DMS153 treated with DMSO at 0.1 percent for 48 hours (cell line): ENCODE results near the gene OR56B4.
"Not testable (repeated sequence)": the region's sequence is repeated elsewhere in the genome, so short reads cannot be mapped to it uniquely, and the experiment has no call there.

ENCODE experiments used
- DNase-seq: peaks from one replicate; lab custom pipeline; 2025; ENCODE audit not compliant: unreplicated experiment; lab: John Stamatoyannopoulos, UW

OR56B4 gene, protein sequence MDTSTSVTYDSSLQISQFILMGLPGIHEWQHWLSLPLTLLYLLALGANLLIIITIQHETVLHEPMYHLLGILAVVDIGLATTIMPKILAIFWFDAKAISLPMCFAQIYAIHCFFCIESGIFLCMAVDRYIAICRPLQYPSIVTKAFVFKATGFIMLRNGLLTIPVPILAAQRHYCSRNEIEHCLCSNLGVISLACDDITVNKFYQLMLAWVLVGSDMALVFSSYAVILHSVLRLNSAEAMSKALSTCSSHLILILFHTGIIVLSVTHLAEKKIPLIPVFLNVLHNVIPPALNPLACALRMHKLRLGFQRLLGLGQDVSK

DNA sequence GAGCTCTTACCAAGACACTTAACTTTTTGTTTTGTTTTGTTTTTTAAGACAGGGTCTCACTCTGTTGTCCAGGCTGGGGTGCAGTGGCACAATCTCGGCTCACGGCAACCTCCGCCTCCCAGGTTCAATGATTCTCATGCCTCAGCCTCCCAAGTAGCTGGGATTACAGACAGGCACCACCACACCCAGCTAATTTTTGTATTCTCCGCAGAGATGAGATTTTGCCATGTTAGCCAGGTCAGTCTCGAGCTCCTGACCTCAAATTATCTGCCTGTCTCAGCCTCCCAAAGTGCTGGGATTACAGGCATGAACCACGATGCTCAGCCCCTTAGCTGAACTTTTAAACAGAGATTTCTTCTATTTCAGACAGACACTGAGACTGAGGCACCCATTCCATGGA lies at the start of gene OR56B4:
OR56B4 (plus strand) TSS at position 301 of the 400 bp plus-strand sequence; CDS start at position 396, 95 bp downstream.
- DNase-seq = not testable (repeated sequence)

DNA sequence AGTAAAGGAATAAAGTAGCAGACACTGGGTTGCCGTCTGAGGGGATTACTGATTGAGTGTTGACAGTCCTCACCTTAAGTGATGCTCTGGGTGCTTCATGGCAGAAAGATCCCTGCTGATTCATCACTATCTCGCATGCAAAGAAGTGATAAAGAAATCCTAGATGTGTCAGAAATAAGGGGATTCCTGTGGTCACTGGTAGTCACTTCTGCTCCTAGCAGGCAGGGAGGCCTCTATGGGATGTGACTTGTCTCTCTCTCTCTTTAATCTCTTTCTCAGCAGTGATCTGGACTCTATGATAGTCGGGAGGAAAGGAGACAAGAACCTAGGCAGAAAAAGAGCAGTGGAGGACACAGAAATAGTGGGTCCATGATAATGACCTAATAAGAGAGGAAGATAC lies 46.0 kb upstream of the OR56B4 start:
- no peak for DNase-seq

DNA sequence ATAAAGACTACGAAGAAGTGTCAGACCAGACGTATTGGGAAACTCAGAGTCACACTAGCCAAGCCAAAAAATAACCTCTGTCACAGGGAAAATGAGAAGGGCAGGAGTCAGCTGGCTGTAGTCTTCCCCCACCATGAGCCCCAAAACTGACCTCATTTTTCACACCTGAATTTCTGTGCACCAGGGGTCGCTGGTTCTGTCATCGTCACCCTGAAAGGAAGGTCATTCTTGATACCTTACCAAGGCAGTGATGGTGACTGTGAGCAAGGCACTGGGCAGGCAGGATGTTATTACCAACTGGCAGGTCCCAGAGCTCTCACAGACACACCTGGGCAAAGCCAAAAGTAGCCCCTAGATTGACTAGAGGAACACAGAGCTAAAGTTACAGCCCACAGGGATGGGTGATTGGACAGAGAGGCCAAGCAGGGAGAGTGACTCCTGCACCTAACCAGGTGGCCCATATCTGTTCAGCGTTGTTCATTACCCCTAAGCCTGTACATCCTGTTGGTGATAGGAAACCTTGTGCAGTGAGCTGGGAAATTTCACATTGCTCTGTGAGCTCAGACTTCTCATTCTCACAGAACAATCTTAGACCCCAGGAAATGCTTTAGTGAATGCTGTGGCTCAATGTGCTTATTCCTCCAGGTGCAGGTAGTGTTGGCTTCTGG lies 44.7 kb upstream of the OR56B4 start:
- no peak for DNase-seq

DNA sequence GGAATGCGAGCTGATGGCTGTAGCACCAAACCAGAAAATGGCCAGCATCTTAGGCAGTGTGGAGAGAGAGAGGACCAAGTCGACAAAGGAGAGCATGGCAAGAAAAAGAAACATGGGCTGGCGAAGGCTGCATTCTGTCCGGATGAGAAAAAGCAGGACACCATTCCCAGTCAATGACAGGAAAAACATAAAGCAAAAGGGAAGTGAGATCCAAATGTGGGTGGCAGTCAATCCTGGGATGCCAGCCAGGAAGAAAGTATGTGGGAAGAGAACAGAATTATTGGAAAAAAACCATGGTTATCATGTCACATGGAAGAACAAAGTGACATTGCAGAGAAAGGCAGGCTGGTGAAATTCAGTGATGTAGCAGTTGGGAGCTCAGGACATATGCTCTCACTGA lies 40.0 kb upstream of the OR56B4 start:
- no peak for DNase-seq

DNA sequence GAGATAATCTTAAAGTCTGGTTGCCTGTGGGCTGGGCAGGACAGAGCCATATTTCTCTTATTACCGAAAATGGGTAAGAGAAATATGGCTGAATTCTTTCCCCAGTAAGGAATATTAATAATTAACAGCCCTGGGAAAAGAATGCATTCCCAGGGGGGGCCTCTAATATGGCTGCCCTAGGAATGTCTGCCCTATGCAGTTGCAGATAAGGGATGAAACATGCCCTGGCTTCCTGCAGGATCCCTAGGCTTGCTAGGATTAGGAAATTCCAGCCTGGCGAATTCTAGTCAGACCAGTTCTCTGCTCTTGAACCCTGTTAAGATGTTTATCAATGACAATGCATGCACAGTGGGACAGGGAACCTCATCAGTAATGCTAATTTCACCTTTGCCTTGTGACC lies 31.0 kb upstream of the OR56B4 start:
- not testable (repeated sequence) for DNase-seq

DNA sequence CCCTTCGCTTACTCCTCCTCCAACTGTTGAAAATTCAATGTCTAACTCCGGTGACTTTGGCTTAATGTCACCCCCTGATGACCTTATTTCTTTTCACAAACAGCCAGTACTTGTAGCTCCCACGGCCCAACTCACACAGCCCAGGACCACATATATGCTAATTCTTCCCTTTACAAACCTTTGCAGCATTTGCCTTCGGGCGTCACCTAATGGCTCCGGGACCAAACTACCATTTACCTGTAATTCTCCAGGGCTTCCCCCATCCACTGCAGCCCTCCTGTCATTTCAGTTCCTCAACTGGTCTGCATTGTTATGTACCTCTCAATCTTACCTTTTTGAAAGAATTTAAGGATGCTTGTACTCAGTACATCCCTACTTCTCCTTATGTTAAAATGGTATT lies 29.8 kb upstream of the OR56B4 start:
- DNase-seq = no peak

DNA sequence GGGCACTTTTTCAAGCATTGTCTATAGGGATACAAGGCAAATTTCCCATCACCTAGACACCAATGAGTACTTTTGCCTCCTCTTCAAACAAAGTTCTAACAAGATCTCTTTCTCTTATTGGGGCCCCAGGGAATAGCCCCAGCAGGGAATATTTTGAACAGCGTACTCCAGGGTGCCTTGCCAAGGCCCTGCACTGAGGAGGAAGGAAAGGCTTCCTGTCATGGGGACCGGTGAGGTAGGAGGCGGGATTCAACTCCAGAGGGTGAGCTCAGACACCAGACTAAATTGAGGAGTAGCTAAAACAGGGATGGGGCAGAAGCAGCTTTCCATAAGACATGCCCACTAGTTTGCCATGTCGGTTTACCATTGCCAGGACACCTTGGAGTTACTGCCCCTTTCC lies 28.0 kb upstream of the OR56B4 start:
- DNase-seq = no peak

DNA sequence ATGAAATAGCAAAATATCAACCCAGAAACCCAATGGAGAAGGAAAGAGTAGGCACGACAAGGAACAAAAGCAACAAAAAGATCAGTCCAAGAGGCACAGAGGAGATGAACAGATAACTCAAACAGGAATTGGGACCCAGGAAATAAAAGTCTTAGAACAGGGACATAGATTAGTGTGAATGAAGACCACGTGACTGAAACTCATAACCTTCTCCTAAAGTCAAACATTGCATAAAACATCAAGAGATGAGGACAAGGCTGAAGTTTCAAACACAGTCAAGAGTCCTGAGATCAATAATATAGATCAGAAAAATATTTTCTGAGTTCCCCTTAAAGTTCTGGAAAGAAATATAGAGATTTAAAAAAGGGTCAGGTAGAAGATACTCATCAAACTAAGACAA lies 24.4 kb upstream of the OR56B4 start:
- DNase-seq = no peak

DNA sequence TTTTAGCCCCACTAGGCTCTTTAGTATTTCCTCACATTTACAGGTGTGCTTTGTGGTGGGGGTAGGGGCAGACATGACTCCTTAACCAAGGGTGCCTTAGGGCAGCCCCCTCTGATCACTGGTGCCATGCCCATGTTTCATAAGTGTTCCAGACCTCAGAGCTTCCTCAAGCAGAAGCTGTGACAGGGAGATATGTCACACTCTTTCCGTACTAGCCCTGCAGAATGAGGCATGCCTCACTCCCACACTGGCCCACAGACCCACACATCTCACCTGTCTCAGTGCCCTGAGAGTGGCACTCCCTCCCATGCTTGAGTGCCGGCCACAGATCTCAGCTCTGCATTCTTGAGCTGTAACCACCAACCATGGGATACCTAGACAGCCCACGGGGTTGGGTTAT lies 22.9 kb upstream of the OR56B4 start:
- no peak for DNase-seq

DNA sequence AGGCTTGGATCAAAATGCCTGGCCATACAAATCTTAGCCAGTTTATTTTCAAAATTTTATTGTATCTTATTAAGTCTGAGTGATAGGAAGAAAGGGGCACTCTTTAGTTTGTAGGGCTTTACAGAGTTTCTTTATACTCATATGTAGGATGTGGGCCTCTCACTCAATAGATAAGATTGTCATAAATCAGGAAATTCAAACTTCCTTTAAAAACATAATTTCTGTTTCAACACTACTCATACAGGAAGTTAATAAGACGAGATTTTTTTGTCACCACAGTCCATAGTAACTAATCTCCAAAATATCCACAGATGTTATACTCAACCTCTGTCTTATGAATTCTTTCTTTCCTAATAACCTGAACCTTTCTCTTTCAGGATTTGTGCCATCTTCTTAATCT lies 13.3 kb upstream of the OR56B4 start:
- no peak for DNase-seq

DNA sequence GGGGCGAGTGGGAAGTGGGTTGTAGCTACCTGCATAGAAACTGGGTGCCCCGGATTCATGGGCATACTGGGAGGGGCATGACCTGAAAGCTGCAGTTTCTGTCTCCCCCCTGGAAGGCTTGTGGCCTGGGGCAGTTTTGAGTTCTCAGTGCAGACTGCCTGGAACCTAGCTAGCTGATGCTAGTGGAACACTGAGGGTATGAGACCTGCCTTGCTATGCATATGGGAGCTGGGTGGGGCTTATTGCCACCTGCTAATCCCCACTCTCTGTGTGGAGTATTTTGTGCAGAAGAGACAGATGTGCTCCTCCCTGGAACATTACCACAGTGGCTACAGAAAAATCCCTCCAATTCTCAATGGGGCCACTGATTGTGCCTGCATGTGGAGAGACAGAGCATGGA lies 11.7 kb upstream of the OR56B4 start:
- no peak for DNase-seq

DNA sequence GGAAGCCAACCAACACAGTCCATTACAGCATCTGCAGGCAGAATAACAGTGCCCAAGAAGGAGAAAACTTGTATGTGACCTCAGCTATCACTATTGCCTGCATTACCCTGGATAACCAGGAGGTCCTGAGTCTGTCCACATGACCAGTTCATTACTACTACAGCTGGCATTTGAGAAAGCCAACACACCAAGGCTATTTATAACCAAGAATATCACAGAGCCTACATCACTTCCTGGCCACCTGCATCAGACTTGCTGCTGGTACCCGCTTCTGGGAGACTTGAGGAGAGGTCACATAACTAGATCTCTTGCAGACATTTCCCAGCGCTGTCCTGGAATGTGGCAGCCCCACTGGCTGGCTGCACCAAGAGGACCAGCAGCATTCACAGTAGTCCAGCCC lies 11.1 kb upstream of the OR56B4 start:
- no peak for DNase-seq

DNA sequence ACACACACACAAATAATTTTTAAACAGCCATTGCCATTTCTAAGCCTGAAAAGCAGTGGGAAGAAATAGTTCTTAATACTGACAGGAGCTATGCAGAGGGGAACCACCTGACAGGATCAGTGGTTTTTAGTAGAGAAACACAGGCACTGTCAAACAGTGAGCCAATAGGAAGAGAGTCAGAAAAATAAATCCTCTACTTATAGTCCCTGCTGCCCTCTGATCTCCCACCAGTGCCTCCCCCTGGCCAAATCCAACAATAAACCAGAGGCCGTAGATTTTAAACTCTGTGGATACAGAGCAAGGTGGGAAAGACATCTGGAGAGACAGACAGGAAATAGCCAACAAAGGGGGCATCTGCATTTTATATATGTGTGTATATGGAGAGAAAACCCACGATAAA lies 7.9 kb upstream of the OR56B4 start:
- no peak for DNase-seq

DNA sequence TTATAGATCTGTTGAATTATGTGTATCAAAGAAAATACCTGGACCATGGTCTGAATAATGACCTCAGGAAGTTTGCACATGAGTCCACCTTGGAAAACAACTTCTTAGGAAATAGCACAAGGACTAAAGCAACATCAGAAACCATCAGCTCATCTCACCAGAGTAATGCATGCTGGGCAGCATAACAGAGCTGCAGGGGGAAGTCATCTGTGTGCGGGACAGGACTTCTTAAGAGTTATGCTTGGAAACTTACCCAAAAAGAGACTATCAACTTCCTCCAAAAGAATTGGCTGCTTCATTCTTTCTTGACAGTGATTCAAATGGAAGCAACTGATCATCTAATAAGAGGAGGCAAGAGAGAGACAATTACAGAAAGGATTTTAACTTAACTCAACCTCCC lies 2.5 kb downstream of the OR56B4 start:
- no peak for DNase-seq

DNA sequence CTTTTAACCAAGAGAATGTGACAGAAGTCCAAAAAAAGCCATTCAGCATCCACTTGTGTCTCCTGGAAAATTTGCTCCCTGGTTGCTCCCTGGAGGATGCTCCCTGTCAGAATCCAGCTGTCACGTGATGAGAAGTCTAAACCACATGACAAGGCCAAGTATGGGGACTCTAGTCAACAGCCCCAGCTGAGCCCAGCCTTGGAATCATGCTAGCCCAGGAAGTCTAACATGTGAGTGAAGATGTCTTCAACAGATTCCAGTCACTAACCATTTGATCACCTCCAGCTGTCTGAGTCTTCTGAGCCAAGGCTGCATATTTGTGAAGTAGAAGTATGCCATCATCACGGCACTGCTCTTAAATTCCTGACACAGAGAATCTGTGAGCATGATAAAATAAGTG lies 4.2 kb downstream of the OR56B4 start:
- DNase-seq = no peak

DNA sequence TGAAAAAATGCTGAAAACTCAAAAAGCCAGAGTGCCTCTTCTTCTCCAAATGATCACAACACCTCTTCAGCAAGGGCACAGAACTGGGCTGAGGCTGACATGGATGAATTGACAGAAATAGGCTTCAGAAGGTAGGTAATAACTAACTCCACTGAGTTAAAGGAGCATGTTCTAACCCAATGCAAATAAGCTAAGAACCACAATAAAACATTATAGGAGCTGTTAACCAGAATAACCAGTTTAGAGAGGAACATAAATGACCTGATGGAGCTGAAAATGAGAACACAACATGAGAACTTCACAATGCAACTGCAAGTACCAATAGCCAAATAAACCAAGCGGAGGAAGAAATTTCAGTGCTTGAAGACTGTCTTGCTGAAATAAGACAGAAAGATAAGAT lies 9.2 kb downstream of the OR56B4 start:
- DNase-seq = no peak

DNA sequence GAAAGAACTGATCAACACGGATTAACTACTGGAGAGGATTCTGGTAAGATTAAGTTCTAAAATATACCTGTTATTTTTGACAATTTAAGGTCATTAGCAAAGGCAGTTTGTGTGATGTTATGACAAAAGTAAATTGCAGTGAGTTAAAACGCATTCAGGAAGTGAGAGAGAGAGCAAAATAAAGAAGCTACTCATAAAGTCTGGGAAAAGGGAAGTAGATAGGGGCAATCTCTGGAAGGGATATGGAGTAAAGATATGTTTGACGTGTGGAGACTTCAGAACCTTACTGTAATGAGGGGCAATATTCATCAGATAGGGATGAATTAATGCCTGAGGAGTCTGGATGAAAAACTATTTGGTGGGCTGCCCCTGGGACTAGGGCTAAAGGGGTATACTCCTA lies 16.8 kb downstream of the OR56B4 start:
- DNase-seq = no peak

DNA sequence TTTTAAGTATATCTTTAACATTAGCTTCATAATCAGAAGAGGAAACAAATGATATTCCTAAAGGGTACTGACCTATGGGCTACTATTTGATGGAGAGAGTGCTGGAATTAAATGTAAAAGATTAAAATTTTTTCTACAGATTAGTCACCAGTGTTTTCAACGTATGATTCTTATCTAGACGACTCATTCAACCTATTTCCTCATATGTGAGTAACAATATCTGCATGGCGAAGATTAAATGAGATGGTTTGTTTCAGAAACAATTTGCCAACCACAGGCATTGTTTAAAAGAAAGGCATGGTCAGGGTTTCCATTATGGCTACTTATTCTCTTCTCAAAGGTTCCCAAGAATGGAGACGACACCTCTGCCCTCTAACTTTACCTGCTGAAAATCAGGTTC lies 20.4 kb downstream of the OR56B4 start:
- no peak for DNase-seq

DNA sequence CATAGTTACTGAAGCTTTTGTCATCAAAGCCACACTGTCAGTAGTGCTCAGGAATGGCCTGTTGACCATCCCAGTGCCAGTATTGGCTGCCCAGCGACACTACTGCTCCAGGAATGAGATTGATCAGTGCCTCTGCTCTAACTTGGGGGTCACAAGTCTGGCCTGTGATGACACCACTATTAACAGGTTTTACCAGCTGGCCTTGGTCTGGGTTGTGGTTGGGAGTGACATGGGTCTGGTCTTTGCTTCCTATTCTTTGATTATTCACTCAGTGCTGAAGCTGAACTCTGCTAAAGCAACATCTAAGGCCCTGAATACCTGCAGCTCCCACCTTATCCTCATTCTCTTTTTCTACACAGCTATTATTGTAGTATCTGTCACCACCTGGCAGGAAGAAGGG lies 21.5 kb downstream of the OR56B4 start:
- no peak for DNase-seq

DNA sequence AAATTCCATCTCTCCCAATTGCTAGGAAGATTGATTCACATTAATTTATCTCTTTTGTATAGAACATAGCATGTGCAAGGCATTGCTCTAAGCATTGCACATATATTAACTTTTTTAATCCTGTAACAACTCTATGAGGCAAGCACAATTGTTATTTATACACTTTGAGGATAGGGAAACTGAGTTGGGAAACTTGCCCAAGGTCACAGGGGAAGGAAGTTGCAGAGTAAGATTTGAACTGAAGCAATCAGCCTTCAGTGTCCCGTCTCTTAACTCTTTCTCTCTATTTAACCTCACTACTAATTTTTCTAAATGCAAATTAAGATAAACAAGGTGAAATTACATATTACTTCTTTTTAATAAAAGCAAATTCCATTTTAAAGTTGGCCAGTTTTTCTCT lies 22.2 kb downstream of the OR56B4 start:
- DNase-seq = no peak

DNA sequence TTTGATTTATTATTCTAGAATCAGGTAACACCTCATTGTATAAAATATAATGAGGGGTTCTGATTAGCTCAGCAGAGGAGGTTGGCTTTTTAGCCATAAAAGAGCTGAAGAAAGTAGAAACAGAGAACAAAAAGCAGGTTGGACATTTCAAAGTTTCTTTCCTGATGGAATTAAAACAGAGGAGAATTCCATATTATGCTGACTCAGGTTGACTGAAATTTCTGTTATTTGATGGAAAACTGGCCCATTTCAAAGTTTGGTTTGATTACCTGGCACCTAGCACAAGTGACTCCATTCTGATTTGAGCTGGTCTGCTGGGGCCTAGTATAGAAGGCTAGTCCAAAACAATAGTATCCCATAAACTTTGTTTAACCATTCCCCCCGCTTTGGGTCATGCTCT lies 24.9 kb downstream of the OR56B4 start:
- no peak for DNase-seq

DNA sequence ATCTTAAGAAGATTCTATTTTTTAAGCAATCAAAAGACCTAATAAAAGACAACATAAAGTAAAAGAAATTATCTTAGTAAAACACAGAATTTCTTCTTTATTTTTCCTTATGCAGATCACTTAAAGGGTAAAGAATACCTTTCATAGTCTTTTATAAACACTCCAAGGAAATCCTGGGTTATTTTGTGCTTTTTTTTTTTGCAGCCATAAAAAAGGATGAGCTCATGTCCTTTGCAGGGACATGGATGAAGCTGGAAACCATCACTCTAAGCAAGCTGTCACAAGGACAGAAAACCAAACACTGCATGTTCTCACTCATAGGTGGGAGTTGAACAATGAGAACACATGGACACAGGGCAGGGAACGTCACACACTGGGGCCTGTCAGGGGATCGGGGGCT lies 28.5 kb downstream of the OR56B4 start:
- DNase-seq = not testable (repeated sequence)

DNA sequence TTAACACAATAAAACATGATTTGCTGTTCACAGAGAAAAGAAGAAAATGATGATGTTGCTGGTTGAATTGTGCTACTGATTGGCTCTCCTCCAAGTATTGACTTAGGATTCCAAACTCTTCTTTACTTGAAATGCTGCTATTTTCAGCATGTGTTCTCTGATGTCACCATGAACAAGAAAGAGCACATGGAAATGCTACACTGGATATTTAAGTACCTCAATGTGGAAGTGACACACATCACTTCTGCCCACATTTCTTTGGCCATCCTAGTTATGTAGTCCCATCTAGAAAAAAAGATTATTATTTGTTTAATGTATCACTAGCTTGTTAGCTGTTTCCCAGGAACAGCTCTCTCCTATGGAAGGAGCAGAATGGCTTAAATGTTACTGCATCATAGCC lies 35.5 kb downstream of the OR56B4 start:
- no peak for DNase-seq
